ENCODE measurements around the gene GLUL. TPM values are rescaled to one million over a fixed set of nuclear protein-coding genes. Genes with fewer than 3 reads are reported as not detected.
"Not testable (repeated sequence)": the region's sequence is repeated elsewhere in the genome, so short reads cannot be mapped to it uniquely, and the experiment has no call there.

The GLUL gene
- total RNA-seq, 3 donors from 2014 or later (not counting 1 experiment from before 2014, with no cell fraction given): 128 to 420 (median 134) TPM

GRCh38 chr1:182338806-182339370, 52.7 kb downstream of the GLUL start:
- Histone ChIP-seq H3K36me3 (ENCODE audit: control insufficient read depth, insufficient read depth, low read length) (no peaks in the 10 kb centered on the region), H3K4me3 (ENCODE audit: low read length) (no peak overlapping the region), H3K27ac (ENCODE audit: low read length) (no peak overlapping the region), H3K27me3 (ENCODE audit: control insufficient read depth, insufficient read depth, low read length) (no peaks in the 10 kb centered on the region), H3K9me3 (ENCODE audit: control insufficient read depth, insufficient read depth, low read length) (no peaks in the 10 kb centered on the region), H3K4me1 (ENCODE audit: control insufficient read depth, insufficient read depth, low read length) (no peaks in the 10 kb centered on the region)
- H3K27ac Mint-ChIP-seq: no peak overlapping the region
- 92% methylated on average over 13 of the region's 13 CpGs for WGBS (ENCODE audit: insufficient coverage)
- TF ChIP-seq CTCF (IDR thresholded peaks at IDR 0.05): no peak
- no peak overlapping the region for H3K4me3 Mint-ChIP-seq
- H3K9me3 Mint-ChIP-seq: no peaks in the 10 kb centered on the region
- no peaks in the 10 kb centered on the region for H3K36me3 Mint-ChIP-seq
- ATAC-seq: peak in 1 of 3 donors; percentile 55
- no peaks in the 10 kb centered on the region for H3K4me1 Mint-ChIP-seq
- H3K27me3 Mint-ChIP-seq (ENCODE audit: low read depth in 2 of 2): peaks cover 6 to 31% of the 10 kb centered on the region in 2 donors
- no peak for DNase-seq
- intact Hi-C loops (cut with micrococcal nuclease): no loop called here

- no peak for ATAC-seq
- H3K27ac Mint-ChIP-seq: no peak overlapping the region
- H3K36me3 Mint-ChIP-seq: no peaks in the 10 kb centered on the region
- Histone ChIP-seq H3K4me3 (ENCODE audit: low read length) (no peak overlapping the region), H3K27me3 (ENCODE audit: control insufficient read depth, insufficient read depth, low read length) (no peaks in the 10 kb centered on the region), H3K9me3 (ENCODE audit: control insufficient read depth, insufficient read depth, low read length) (no peaks in the 10 kb centered on the region), H3K4me1 (ENCODE audit: control insufficient read depth, insufficient read depth, low read length) (no peaks in the 10 kb centered on the region), H3K36me3 (ENCODE audit: control insufficient read depth, insufficient read depth, low read length) (no peaks in the 10 kb centered on the region), H3K27ac (ENCODE audit: low read length) (no peak overlapping the region)
- intact Hi-C loops (cut with micrococcal nuclease): no loop called here
- DNase-seq: no peak
- 89% methylated on average over 10 of the region's 10 CpGs for WGBS (ENCODE audit: insufficient coverage)
- no peaks in the 10 kb centered on the region for H3K9me3 Mint-ChIP-seq
- H3K4me3 Mint-ChIP-seq: no peak overlapping the region
- H3K4me1 Mint-ChIP-seq: no peaks in the 10 kb centered on the region
- TF ChIP-seq CTCF (IDR thresholded peaks at IDR 0.05): no peak
- peaks cover 6 to 31% of the 10 kb centered on the region in 2 donors for H3K27me3 Mint-ChIP-seq (ENCODE audit: low read depth in 2 of 2)
Observed at GRCh38 chr1:182337736-182338571, 53.6 kb downstream of the GLUL start.

GRCh38 chr1:182335771-182336566, 55.6 kb downstream of the GLUL start:
- Histone ChIP-seq H3K4me3 (ENCODE audit: low read length) (no peak overlapping the region), H3K4me1 (ENCODE audit: control insufficient read depth, insufficient read depth, low read length) (no peaks in the 10 kb centered on the region), H3K27me3 (ENCODE audit: control insufficient read depth, insufficient read depth, low read length) (no peaks in the 10 kb centered on the region), H3K27ac (ENCODE audit: low read length) (no peak overlapping the region), H3K9me3 (ENCODE audit: control insufficient read depth, insufficient read depth, low read length) (no peaks in the 10 kb centered on the region), H3K36me3 (ENCODE audit: control insufficient read depth, insufficient read depth, low read length) (no peaks in the 10 kb centered on the region)
- H3K4me1 Mint-ChIP-seq: no peaks in the 10 kb centered on the region
- no peak for TF ChIP-seq CTCF (IDR thresholded peaks at IDR 0.05)
- no peak overlapping the region for H3K27ac Mint-ChIP-seq
- DNase-seq (no peak), ATAC-seq (no peak)
- H3K9me3 Mint-ChIP-seq: no peaks in the 10 kb centered on the region
- intact Hi-C loops (cut with micrococcal nuclease): no loop called here
- peaks cover 6 to 31% of the 10 kb centered on the region in 2 donors for H3K27me3 Mint-ChIP-seq (ENCODE audit: low read depth in 2 of 2)
- H3K36me3 Mint-ChIP-seq: no peaks in the 10 kb centered on the region
- 69% methylated on average over 16 of the region's 16 CpGs for WGBS (ENCODE audit: insufficient coverage)
- no peak overlapping the region for H3K4me3 Mint-ChIP-seq

GRCh38 chr1:182333071-182333571, 58.5 kb downstream of the GLUL start:
- 86% methylated on average over 4 of the region's 5 CpGs for WGBS (ENCODE audit: insufficient coverage)
- H3K36me3 Mint-ChIP-seq, H3K27ac Mint-ChIP-seq: not testable (repeated sequence)

More at GRCh38 chr1:182333071-182333571, 58.5 kb downstream of the GLUL start:
- H3K4me1 Mint-ChIP-seq; intact Hi-C loops (cut with micrococcal nuclease); H3K27me3 ChIP-seq (ENCODE audit: control insufficient read depth, insufficient read depth, low read length); H3K4me1 ChIP-seq (ENCODE audit: control insufficient read depth, insufficient read depth, low read length); ATAC-seq; H3K9me3 ChIP-seq (ENCODE audit: control insufficient read depth, insufficient read depth, low read length); H3K36me3 ChIP-seq (ENCODE audit: control insufficient read depth, insufficient read depth, low read length); DNase-seq; H3K4me3 ChIP-seq (ENCODE audit: low read length); H3K27ac ChIP-seq (ENCODE audit: low read length); H3K4me3 Mint-ChIP-seq; H3K9me3 Mint-ChIP-seq: not testable (repeated sequence)
- peaks cover 6 to 31% of the 10 kb centered on the region in 2 donors for H3K27me3 Mint-ChIP-seq (ENCODE audit: low read depth in 2 of 2)

Measured in natural killer cell (primary cell).